Activated CD4-positive, alpha-beta memory T cell treated with anti-CD3 and anti-CD28 coated beads for 36 hours (primary cell): ENCODE results near the gene PDIA4. TPM values are rescaled to one million over a fixed set of nuclear protein-coding genes. Genes with fewer than 3 reads are reported as not detected.

Experiments
- CTCF ChIA-PET: fragments of 350-600 bp; sonication (Branson Sonifier 250); formaldehyde crosslinking; loops from one replicate; lab custom pipeline; 2021; ENCODE audit warnings: antibody characterized with exemption, inconsistent platforms; lab: Charles Lee
- POLR2A ChIA-PET: fragments of 350-600 bp; sonication (Branson Sonifier 250); formaldehyde crosslinking; loops from one replicate; lab custom pipeline; 2021; ENCODE audit warnings: antibody characterized with exemption; lab: Charles Lee
- DNase-seq: peaks from one replicate; pipeline ENCODE4 v3.0.0-alpha.2; 2020
- H3K27ac Mint-ChIP-seq: one replicate; pipeline ENCODE4 v1.8.0; 2021; ENCODE audit warnings: mixed read lengths
- H3K27me3 Mint-ChIP-seq: one replicate; pipeline ENCODE4 v1.8.0; 2021; ENCODE audit warnings: mixed read lengths
- H3K36me3 Mint-ChIP-seq: one replicate; pipeline ENCODE4 v1.8.0; 2021; ENCODE audit warnings: mixed read lengths
- H3K4me1 Mint-ChIP-seq: one replicate; pipeline ENCODE4 v1.8.0; 2021; ENCODE audit warnings: low read depth, mixed read lengths
- H3K4me3 Mint-ChIP-seq: one replicate; pipeline ENCODE4 v1.8.0; 2021; ENCODE audit warnings: mild to moderate bottlenecking, mixed read lengths
- H3K9me3 Mint-ChIP-seq: one replicate; pipeline ENCODE4 v1.8.0; 2021; ENCODE audit warnings: mixed read lengths
- intact Hi-C: fragments of 100-400 bp; cut with micrococcal nuclease; formaldehyde crosslinking; loops from one replicate; pipeline ENCODE4 v1.15.1; 2023
- total RNA-seq, 2 experiments: library from RNA; stranded (reverse); gene quantifications; one replicate each; pipeline ENCODE4 v1.2.3, GENCODE V29; 2021

Gene PDIA4
- total RNA-seq, 2 experiments from 2014 or later = 108 to 112 TPM

- ChIA-PET POLR2A (no interaction called here), CTCF (interaction anchor here (3.9 kb wide), 1 partner anchor 54 kb away, joined by 25 read pairs; no protein-coding TSS in a partner anchor)
- Mint-ChIP-seq H3K4me1 (no peaks in the 10 kb centered on the region), H3K36me3 (peaks cover 51% of the 10 kb centered on the region), H3K27me3 (no peaks in the 10 kb centered on the region), H3K27ac (no peak overlapping the region), H3K4me3 (no peak overlapping the region), H3K9me3 (no peaks in the 10 kb centered on the region)
- DNase-seq = no peak
- intact Hi-C loops = no loop called here
These were observed 16.8 kb downstream of the PDIA4 start for GRCh38 chr7:149011491-149011890.

GRCh38 chr7:149010451-149010850 is 17.9 kb downstream of the PDIA4 start:
- Mint-ChIP-seq H3K4me3 (no peak overlapping the region), H3K36me3 (peaks cover 49% of the 10 kb centered on the region), H3K4me1 (peaks cover 3% of the 10 kb centered on the region), H3K9me3 (no peaks in the 10 kb centered on the region), H3K27ac (no peak overlapping the region), H3K27me3 (no peaks in the 10 kb centered on the region)
- ChIA-PET POLR2A (no interaction called here), CTCF (interaction anchor here (3.9 kb wide), 1 partner anchor 55 kb away, joined by 25 read pairs; no protein-coding TSS in a partner anchor)
- intact Hi-C loops = no loop called here
- no peak for DNase-seq

- H3K36me3 Mint-ChIP-seq = peaks cover 45% of the 10 kb centered on the region
- no peaks in the 10 kb centered on the region for H3K27me3 Mint-ChIP-seq
- H3K4me3 Mint-ChIP-seq = no peak overlapping the region
- no peak overlapping the region for H3K27ac Mint-ChIP-seq
- no peaks in the 10 kb centered on the region for H3K9me3 Mint-ChIP-seq
- POLR2A ChIA-PET = interaction anchor here (0.6 kb wide), 1 partner anchor 17 kb away, joined by 4 read pairs; no protein-coding TSS in a partner anchor
- H3K4me1 Mint-ChIP-seq = peaks cover 3% of the 10 kb centered on the region
- CTCF ChIA-PET = interaction anchor here (3.9 kb wide), 1 partner anchor 56 kb away, joined by 25 read pairs; no protein-coding TSS in a partner anchor
- DNase-seq = no peak
- intact Hi-C loops = no loop called here
These were observed 18.8 kb downstream of the PDIA4 start for GRCh38 chr7:149009527-149009926.

GRCh38 chr7:149007611-149008010 is 20.7 kb downstream of the PDIA4 start:
- peaks cover 47% of the 10 kb centered on the region for H3K36me3 Mint-ChIP-seq
- no peaks in the 10 kb centered on the region for H3K27me3 Mint-ChIP-seq
- H3K4me3 Mint-ChIP-seq = no peak overlapping the region
- H3K9me3 Mint-ChIP-seq = no peaks in the 10 kb centered on the region
- intact Hi-C loops = loop anchor here (2.0 kb wide), 1 partner anchor 25 kb away; no protein-coding TSS in a partner anchor
- no peak overlapping the region for H3K27ac Mint-ChIP-seq
- ChIA-PET CTCF (interaction anchor here (0.6 to 4.4 kb wide), 8 partner anchors 11 to 80 kb away, joined by 3 to 69 read pairs (median 3); no protein-coding TSS in a partner anchor), POLR2A (no interaction called here)
- peaks cover 3% of the 10 kb centered on the region for H3K4me1 Mint-ChIP-seq
- DNase-seq = no peak

- no peak for DNase-seq
- Mint-ChIP-seq H3K4me1 (peaks cover 3% of the 10 kb centered on the region), H3K36me3 (peaks cover 43% of the 10 kb centered on the region), H3K4me3 (no peak overlapping the region), H3K27ac (no peak overlapping the region), H3K9me3 (no peaks in the 10 kb centered on the region), H3K27me3 (no peaks in the 10 kb centered on the region)
- intact Hi-C loops = loop anchor here (2.0 kb wide), 1 partner anchor 24 kb away; no protein-coding TSS in a partner anchor
- ChIA-PET CTCF (interaction anchor here (0.7 to 4.4 kb wide), 10 partner anchors 11 to 193 kb away, joined by 3 to 69 read pairs (median 3); no protein-coding TSS in a partner anchor), POLR2A (no interaction called here)
These were observed 21.2 kb downstream of the PDIA4 start for GRCh38 chr7:149007146-149007545.

GRCh38 chr7:149006345-149006725 is 22.0 kb downstream of the PDIA4 start:
- DNase-seq = no peak
- H3K36me3 Mint-ChIP-seq = peaks cover 39% of the 10 kb centered on the region
- intact Hi-C loops = loop anchor here (2.0 kb wide), 1 partner anchor 24 kb away; no protein-coding TSS in a partner anchor
- no peak overlapping the region for H3K4me3 Mint-ChIP-seq
- no peaks in the 10 kb centered on the region for H3K27me3 Mint-ChIP-seq
- H3K27ac Mint-ChIP-seq = no peak overlapping the region
- H3K9me3 Mint-ChIP-seq = no peaks in the 10 kb centered on the region
- H3K4me1 Mint-ChIP-seq = peaks cover 3% of the 10 kb centered on the region
- POLR2A ChIA-PET = no interaction called here
- CTCF ChIA-PET = interaction anchor here (0.7 to 4.4 kb wide), 20 partner anchors 12 to 431 kb away, joined by 3 to 69 read pairs (median 4); partner anchors contain the start of gene ZNF425

GRCh38 chr7:149005427-149006344 is 22.6 kb downstream of the PDIA4 start:
- H3K36me3 Mint-ChIP-seq = peaks cover 34% of the 10 kb centered on the region

GRCh38 chr7:149004405-149005370 is 23.6 kb downstream of the PDIA4 start:
- CTCF ChIA-PET = interaction anchor here (0.6 to 4.4 kb wide), 26 partner anchors 11 to 436 kb away, joined by 3 to 69 read pairs (median 4); partner anchors contain the start of genes CUL1, ZNF282, ZNF398 and ZNF425
- intact Hi-C loops = loop anchor here (1.0 kb wide), 3 partner anchors 24 to 86 kb away; partner anchors contain the start of genes PDIA4 and ZNF786
- Mint-ChIP-seq H3K27me3 (no peaks in the 10 kb centered on the region), H3K9me3 (no peaks in the 10 kb centered on the region), H3K4me1 (peaks cover 3% of the 10 kb centered on the region), H3K4me3 (no peak overlapping the region), H3K36me3 (peaks cover 28% of the 10 kb centered on the region), H3K27ac (no peak overlapping the region)
- no peak for DNase-seq
- POLR2A ChIA-PET = interaction anchor here (0.6 kb wide), 1 partner anchor 21 kb away, joined by 3 read pairs; no protein-coding TSS in a partner anchor

More at GRCh38 chr7:149005427-149006344, 22.6 kb downstream of the PDIA4 start:
- intact Hi-C loops = loop anchor here (1.0 to 2.0 kb wide), 4 partner anchors 23 to 85 kb away; partner anchors contain the start of genes PDIA4 and ZNF786
- Mint-ChIP-seq H3K4me1 (peaks cover 3% of the 10 kb centered on the region), H3K27ac (no peak overlapping the region), H3K27me3 (no peaks in the 10 kb centered on the region), H3K9me3 (no peaks in the 10 kb centered on the region), H3K4me3 (no peak overlapping the region)
- peak; percentile 85 for DNase-seq
- POLR2A ChIA-PET = interaction anchor here (0.6 kb wide), 1 partner anchor 22 kb away, joined by 3 read pairs; no protein-coding TSS in a partner anchor
- CTCF ChIA-PET = interaction anchor here (0.6 to 4.4 kb wide), 39 partner anchors 12 to 435 kb away, joined by 3 to 69 read pairs (median 4); partner anchors contain the start of genes CUL1, ZNF282, ZNF398 and ZNF425

- H3K27me3 Mint-ChIP-seq = no peaks in the 10 kb centered on the region
- POLR2A ChIA-PET = no interaction called here
- H3K4me3 Mint-ChIP-seq = no peak overlapping the region
- no peaks in the 10 kb centered on the region for H3K9me3 Mint-ChIP-seq
- intact Hi-C loops = no loop called here
- peaks cover 3% of the 10 kb centered on the region for H3K4me1 Mint-ChIP-seq
- DNase-seq = no peak
- CTCF ChIA-PET = interaction anchor here (4.4 kb wide), 1 partner anchor 62 kb away, joined by 69 read pairs; no protein-coding TSS in a partner anchor
- peaks cover 26% of the 10 kb centered on the region for H3K36me3 Mint-ChIP-seq
- H3K27ac Mint-ChIP-seq = no peak overlapping the region
These were observed 24.6 kb downstream of the PDIA4 start for GRCh38 chr7:149003560-149004305.

GRCh38 chr7:149003018-149003417 is 25.3 kb downstream of the PDIA4 start:
- peaks cover 26% of the 10 kb centered on the region for H3K36me3 Mint-ChIP-seq
- POLR2A ChIA-PET = no interaction called here

More at GRCh38 chr7:149003018-149003417, 25.3 kb downstream of the PDIA4 start:
- H3K4me1 Mint-ChIP-seq = peaks cover 3% of the 10 kb centered on the region
- H3K4me3 Mint-ChIP-seq = no peak overlapping the region
- H3K27ac Mint-ChIP-seq = no peak overlapping the region
- no peaks in the 10 kb centered on the region for H3K9me3 Mint-ChIP-seq
- no peak for DNase-seq
- intact Hi-C loops = no loop called here
- CTCF ChIA-PET = interaction anchor here (2.5 kb wide), 1 partner anchor 63 kb away, joined by 10 read pairs; no protein-coding TSS in a partner anchor
- no peaks in the 10 kb centered on the region for H3K27me3 Mint-ChIP-seq
